OCI-LY3 (cell line): ENCODE data around the gene DLG1.

ENCODE experiments used
- H2AFZ ChIP-seq: fragments of 200-600, 300-600 bp; shearing (Covaris generic); 2 replicates; pipeline ENCODE4 v1.6.0; 2014; ENCODE audit warnings: antibody characterized with exemption, low read depth, low read length
- H3K27ac ChIP-seq: fragments of 200-600, 300-600 bp; sonication (generic); 2 replicates; pipeline ENCODE4 v1.5.1; 2014; ENCODE audit warnings: mild to moderate bottlenecking, low read length, moderate library complexity, mixed read lengths
- H3K27me3 ChIP-seq: fragments of 200-600, 300-600 bp; sonication (generic); 2 replicates; pipeline ENCODE4 v1.6.1; 2014; ENCODE audit warnings: low read depth, low read length, mixed read lengths
- H3K36me3 ChIP-seq: fragments of 200-600, 300-600 bp; sonication (generic); replicated peaks from 2 replicates; pipeline ENCODE3; 2014; ENCODE audit warnings: low read depth, low read length, mixed read lengths
- H3K4me1 ChIP-seq: fragments of 300-600, 200-600 bp; sonication (generic); 2 replicates; pipeline ENCODE4 v1.6.1; 2014; ENCODE audit warnings: low read length, mixed read lengths
- H3K4me2 ChIP-seq: fragments of 200-600, 300-600 bp; sonication (generic); 2 replicates; pipeline ENCODE4 v1.6.1; 2014; ENCODE audit warnings: low read length, mixed read lengths
- H3K4me3 ChIP-seq: fragments of 300-600, 200-600 bp; sonication (generic); 2 replicates; pipeline ENCODE4 v1.5.1; 2014; ENCODE audit warnings: antibody characterized with exemption, mild to moderate bottlenecking, low read length, moderate library complexity
- H3K79me2 ChIP-seq: fragments of 300-600, 200-600 bp; shearing (Covaris generic); 2 replicates; pipeline ENCODE4 v1.6.1; 2014; ENCODE audit warnings: mild to moderate bottlenecking, low read length, mixed read lengths
- H3K9ac ChIP-seq: fragments of 300-600, 200-600 bp; shearing (Covaris generic); 2 replicates; pipeline ENCODE4 v1.6.0; 2014; ENCODE audit warnings: mild to moderate bottlenecking, low read length, moderate library complexity
- H3K9me3 ChIP-seq: fragments of 200-600, 300-600 bp; shearing (Covaris generic); 2 replicates; pipeline ENCODE4 v1.6.1; 2014; ENCODE audit warnings: low read length, mixed read lengths; ENCODE audit not compliant: insufficient read depth
- H4K20me1 ChIP-seq: fragments of 200-600, 300-600 bp; sonication (generic); 2 replicates; pipeline ENCODE4 v1.6.1; 2016; ENCODE audit warnings: low read length, mixed read lengths; ENCODE audit not compliant: insufficient read depth
- EZH2phosphoT487 ChIP-seq: fragments of 200-600 bp; shearing (Covaris generic); IDR thresholded peaks from 2 replicates; pipeline ENCODE4 v1.6.1; 2018; ENCODE audit warnings: antibody characterized with exemption, mixed run types, low read depth
- TF ChIP-seq, protein P1 (sequence below): fragments of 200-600, 300-600 bp; sonication (generic); IDR thresholded peaks from 2 replicates; pipeline ENCODE4 v1.5.1; 2014; ENCODE audit warnings: antibody characterized with exemption, low read length, low read depth

The DLG1 gene

GRCh38 chr3:197209366-197210260 is 88.8 kb downstream of the DLG1 start:
- no peak overlapping the region for H3K4me3 ChIP-seq
- TF ChIP-seq EZH2phosphoT487, result no peak
- TF ChIP-seq, protein P1, sequence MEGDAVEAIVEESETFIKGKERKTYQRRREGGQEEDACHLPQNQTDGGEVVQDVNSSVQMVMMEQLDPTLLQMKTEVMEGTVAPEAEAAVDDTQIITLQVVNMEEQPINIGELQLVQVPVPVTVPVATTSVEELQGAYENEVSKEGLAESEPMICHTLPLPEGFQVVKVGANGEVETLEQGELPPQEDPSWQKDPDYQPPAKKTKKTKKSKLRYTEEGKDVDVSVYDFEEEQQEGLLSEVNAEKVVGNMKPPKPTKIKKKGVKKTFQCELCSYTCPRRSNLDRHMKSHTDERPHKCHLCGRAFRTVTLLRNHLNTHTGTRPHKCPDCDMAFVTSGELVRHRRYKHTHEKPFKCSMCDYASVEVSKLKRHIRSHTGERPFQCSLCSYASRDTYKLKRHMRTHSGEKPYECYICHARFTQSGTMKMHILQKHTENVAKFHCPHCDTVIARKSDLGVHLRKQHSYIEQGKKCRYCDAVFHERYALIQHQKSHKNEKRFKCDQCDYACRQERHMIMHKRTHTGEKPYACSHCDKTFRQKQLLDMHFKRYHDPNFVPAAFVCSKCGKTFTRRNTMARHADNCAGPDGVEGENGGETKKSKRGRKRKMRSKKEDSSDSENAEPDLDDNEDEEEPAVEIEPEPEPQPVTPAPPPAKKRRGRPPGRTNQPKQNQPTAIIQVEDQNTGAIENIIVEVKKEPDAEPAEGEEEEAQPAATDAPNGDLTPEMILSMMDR, result no peak
- H3K79me2 ChIP-seq, result peaks cover 81% of the 10 kb centered on the region
- no peaks in the 10 kb centered on the region for H3K27me3 ChIP-seq
- H3K4me1 ChIP-seq, result peaks cover 4% of the 10 kb centered on the region; the same call in 1 of the 2 replicates
- H3K9me3 ChIP-seq, result no peaks in the 10 kb centered on the region
- H3K27ac ChIP-seq, result no peak overlapping the region
- no peaks in the 10 kb centered on the region for H3K36me3 ChIP-seq
- H2AFZ ChIP-seq, result no peak overlapping the region
- no peak overlapping the region for H3K4me2 ChIP-seq
- no peak overlapping the region for H3K9ac ChIP-seq
- peaks cover 19% of the 10 kb centered on the region for H4K20me1 ChIP-seq

DNA sequence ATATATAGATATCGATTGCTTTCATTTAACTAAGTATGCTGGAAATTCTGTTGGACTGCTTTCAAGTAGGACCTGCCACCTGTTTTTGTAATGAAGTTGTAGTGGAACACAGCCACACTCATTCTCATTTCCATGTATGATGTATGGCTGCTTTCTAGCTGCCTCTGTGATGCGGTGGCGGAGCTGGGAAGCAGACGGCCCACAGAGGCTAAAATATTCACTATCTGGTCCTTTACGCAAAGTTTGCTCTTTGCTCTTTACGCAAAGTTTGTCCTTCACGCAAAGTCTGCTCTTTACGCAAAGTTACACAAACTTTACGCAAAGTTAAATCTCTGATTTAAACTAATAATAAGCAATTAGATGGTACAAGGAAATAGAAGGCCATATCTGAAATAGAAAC is 91.5 kb downstream of the DLG1 start:
- H3K79me2 ChIP-seq, result peaks cover 82% of the 10 kb centered on the region
- no peak overlapping the region for H2AFZ ChIP-seq
- H3K9me3 ChIP-seq, result no peaks in the 10 kb centered on the region
- H4K20me1 ChIP-seq, result peaks cover 32% of the 10 kb centered on the region; the same call in 1 of the 2 replicates
- H3K4me1 ChIP-seq, result peaks cover 4% of the 10 kb centered on the region; the same call in 1 of the 2 replicates
- H3K4me2 ChIP-seq, result no peak overlapping the region
- no peak overlapping the region for H3K4me3 ChIP-seq
- no peak overlapping the region for H3K27ac ChIP-seq
- H3K27me3 ChIP-seq, result no peaks in the 10 kb centered on the region
- no peaks in the 10 kb centered on the region for H3K36me3 ChIP-seq
- no peak overlapping the region for H3K9ac ChIP-seq
- no peak for TF ChIP-seq EZH2phosphoT487
- TF ChIP-seq, protein P1, result no peak

- no peak overlapping the region for H2AFZ ChIP-seq
- peaks cover 36% of the 10 kb centered on the region; the same call in 1 of the 2 replicates for H4K20me1 ChIP-seq
- H3K9me3 ChIP-seq, result no peaks in the 10 kb centered on the region
- peaks cover 80% of the 10 kb centered on the region for H3K79me2 ChIP-seq
- H3K9ac ChIP-seq, result no peak overlapping the region
- H3K27ac ChIP-seq, result no peak overlapping the region
- no peak overlapping the region for H3K4me3 ChIP-seq
- no peaks in the 10 kb centered on the region for H3K27me3 ChIP-seq
- H3K4me1 ChIP-seq, result peaks cover 4% of the 10 kb centered on the region; the same call in 1 of the 2 replicates
- TF ChIP-seq EZH2phosphoT487, result no peak
- TF ChIP-seq, protein P1, result no peak
- no peak overlapping the region for H3K4me2 ChIP-seq
- no peaks in the 10 kb centered on the region for H3K36me3 ChIP-seq
Observed at GRCh38 chr3:197205675-197206074, 92.7 kb downstream of the DLG1 start.

DNA sequence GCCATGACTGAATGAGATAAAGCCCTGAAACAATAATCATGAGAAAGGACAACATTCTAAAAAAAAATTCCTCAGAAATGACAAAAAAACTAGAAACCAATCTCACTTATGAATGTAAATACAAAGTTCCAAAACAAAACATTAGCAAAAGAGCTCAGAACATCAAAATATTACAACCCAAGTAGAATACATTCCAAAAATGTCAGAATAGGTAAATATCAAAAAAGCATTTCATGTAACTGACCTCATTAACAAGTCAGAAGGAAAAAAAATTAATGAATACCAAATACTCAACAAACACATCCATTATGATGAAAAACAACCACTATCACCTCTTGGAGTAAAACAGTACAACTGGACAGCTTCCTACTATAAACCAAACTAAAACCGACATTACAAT is 93.1 kb downstream of the DLG1 start:
- Histone ChIP-seq H3K36me3 (no peaks in the 10 kb centered on the region), H3K9me3 (no peaks in the 10 kb centered on the region), H3K9ac (no peak overlapping the region), H3K79me2 (peaks cover 84% of the 10 kb centered on the region), H3K4me3 (no peak overlapping the region), H3K4me1 (peaks cover 4% of the 10 kb centered on the region; the same call in 1 of the 2 replicates), H2AFZ (no peak overlapping the region), H3K4me2 (no peak overlapping the region), H4K20me1 (peaks cover 40% of the 10 kb centered on the region; the same call in 1 of the 2 replicates), H3K27me3 (no peaks in the 10 kb centered on the region), H3K27ac (no peak overlapping the region)
- TF ChIP-seq, protein P1, result no peak
- no peak for TF ChIP-seq EZH2phosphoT487
